ENCODE data around the gene ZNF593. TPM values are rescaled to one million over a fixed set of nuclear protein-coding genes. Genes with fewer than 3 reads are reported as not detected.

ZNF593 gene
- total and polyA plus RNA-seq, 9 of the 15 experiments (the other 6 are each of a cell fraction or from before 2014, with no cell fraction given): 9.8 to 334 (median 48.2) TPM

GRCh38 chr1:26121854-26122773, 47.6 kb upstream of the ZNF593 start (continued):
- TF ChIP-seq NONO (IDR thresholded peaks at IDR 0.05; ENCODE audit: low read depth in 2 of 2, low read length in 1 of 2) (no peak; a peak in 1 of 4 replicates), TBL1XR1 (IDR thresholded peaks at IDR 0.05; ENCODE audit: low read length in 2 of 2) (no peak), ZSCAN32 (CRISPR knock-in tag; IDR thresholded peaks at IDR 0.05) (no peak), ZSCAN29 (IDR thresholded peaks at IDR 0.05) (no peak), ZBTB7A (IDR thresholded peaks at IDR 0.05; ENCODE audit: borderline replicate concordance, control insufficient read depth, low read depth, low read length) (no peak), POLR2H (tag; IDR thresholded peaks at IDR 0.05; ENCODE audit: low read depth) (no peak), ZNF280B (CRISPR knock-in tag; IDR thresholded peaks at IDR 0.05) (no peak), ZNF79 (CRISPR knock-in tag; IDR thresholded peaks at IDR 0.05; ENCODE audit: low read depth) (no peak), ZFPM2 (CRISPR knock-in tag; IDR thresholded peaks at IDR 0.05) (no peak), NBN (IDR thresholded peaks at IDR 0.05; ENCODE audit: low read depth) (0 out of 2 replicates have a peak, but pooled peaks have one; percentile 35), HIVEP1 (CRISPR knock-in tag; IDR thresholded peaks at IDR 0.05) (no peak), SREBF2 (CRISPR knock-in tag; IDR thresholded peaks at IDR 0.05) (no peak), CREM (IDR thresholded peaks at IDR 0.05; ENCODE audit: low read depth) (no peak), MAZ (CRISPR knock-in tag; conservative IDR thresholded peaks at IDR 0.05 in 1 of 2, IDR thresholded peaks at IDR 0.05 in 1 of 2) (peak in 1 of 2 experiments; percentile 20; a peak in 1 of 4 replicates), ZEB2 (IDR thresholded peaks at IDR 0.05) (no peak), TSHZ1 (CRISPR knock-in tag; IDR thresholded peaks at IDR 0.05) (no peak), POLR2AphosphoS2 (IDR thresholded peaks at IDR 0.05; ENCODE audit: low read length) (no peak), NR3C1 (CRISPR knock-in tag; IDR thresholded peaks at IDR 0.05) (no peak), SMAD4 (CRISPR knock-in tag; conservative IDR thresholded peaks at IDR 0.05) (0 out of 2 replicates have a peak, but pooled peaks have one; percentile 23), DMBX1 (CRISPR knock-in tag; IDR thresholded peaks at IDR 0.05; ENCODE audit: borderline replicate concordance) (peak; percentile 78; the same call in 1 of the 2 replicates), BRCA1 (IDR thresholded peaks at IDR 0.05) (no peak), BRCA1 (CRISPR knock-in tag; IDR thresholded peaks at IDR 0.05) (no peak), VEZF1 (CRISPR knock-in tag; IDR thresholded peaks at IDR 0.05) (peak; percentile 33; the same call in 1 of the 2 replicates)
